HAP-1 (cell line): ENCODE measurements around the gene ABHD2.

Source experiments
- DNase-seq, 2 experiments: peaks; one replicate each; pipeline ENCODE4 v3.0.0-alpha.2; 2016 to 2020; ENCODE audit warnings: low spot score in 2 of 2
- H3K27me3 ChIP-seq: fragments of 250-450 bp; sonication (Bioruptor Pico); 2 replicates; pipeline ENCODE4 v1.5.1; 2020; ENCODE audit warnings: low read depth, mild to moderate bottlenecking, moderate library complexity
- H3K36me3 ChIP-seq: fragments of 250-450 bp; sonication (Bioruptor Pico); replicated peaks from 2 replicates; pipeline ENCODE4 v1.5.1; 2020; ENCODE audit warnings: mild to moderate bottlenecking
- H3K4me1 ChIP-seq: fragments of 250-450 bp; sonication (Bioruptor Pico); 2 replicates; pipeline ENCODE4 v1.5.1; 2020; ENCODE audit warnings: mild to moderate bottlenecking
- H3K4me3 ChIP-seq: fragments of 250-450 bp; sonication (Bioruptor Pico); 2 replicates; pipeline ENCODE4 v1.5.1; 2020; ENCODE audit warnings: mild to moderate bottlenecking, moderate library complexity
- H3K9me3 ChIP-seq: fragments of 250-450 bp; sonication (Bioruptor Pico); 2 replicates; pipeline ENCODE4 v1.5.1; 2020; ENCODE audit warnings: mild to moderate bottlenecking, moderate library complexity
- in situ Hi-C: fragments of 300-500 bp; cut with MboI; formaldehyde crosslinking; loops from 3 replicates; pipeline ENCODE4 v1.14.3; 2020; ENCODE audit warnings: low sequenced_read_pairs, inconsistent platforms, mixed read lengths

Gene ABHD2

GRCh38 chr15:89097313-89097712, 9.1 kb downstream of the ABHD2 start:
- in situ Hi-C loops: no loop called here
- H3K4me3 ChIP-seq: no peak overlapping the region
- no peaks in the 10 kb centered on the region for H3K9me3 ChIP-seq
- H3K4me1 ChIP-seq: peaks cover 6% of the 10 kb centered on the region
- no peaks in the 10 kb centered on the region; the same call in 1 of the 2 replicates for H3K36me3 ChIP-seq
- no peaks in the 10 kb centered on the region for H3K27me3 ChIP-seq
- no peak for DNase-seq

- Histone ChIP-seq H3K36me3 (no peaks in the 10 kb centered on the region; the same call in 1 of the 2 replicates), H3K4me1 (peaks cover 6% of the 10 kb centered on the region), H3K9me3 (no peaks in the 10 kb centered on the region), H3K4me3 (no peak overlapping the region), H3K27me3 (no peaks in the 10 kb centered on the region)
- no peak for DNase-seq
- in situ Hi-C loops: no loop called here
These were observed 10.0 kb downstream of the ABHD2 start for GRCh38 chr15:89098281-89098680.

GRCh38 chr15:89099968-89100367, 11.7 kb downstream of the ABHD2 start:
- Histone ChIP-seq H3K4me3 (no peak overlapping the region), H3K36me3 (no peaks in the 10 kb centered on the region; the same call in 1 of the 2 replicates), H3K4me1 (peaks cover 6% of the 10 kb centered on the region), H3K27me3 (no peaks in the 10 kb centered on the region), H3K9me3 (no peaks in the 10 kb centered on the region)
- in situ Hi-C loops: no loop called here
- DNase-seq: no peak

- H3K27me3 ChIP-seq: no peaks in the 10 kb centered on the region
- H3K36me3 ChIP-seq: no peaks in the 10 kb centered on the region; the same call in 1 of the 2 replicates
- H3K9me3 ChIP-seq: no peaks in the 10 kb centered on the region
- in situ Hi-C loops: no loop called here
- no peak for DNase-seq
- peaks cover 6% of the 10 kb centered on the region for H3K4me1 ChIP-seq
- H3K4me3 ChIP-seq: no peak overlapping the region
These were observed 13.3 kb downstream of the ABHD2 start for GRCh38 chr15:89101302-89102193.

GRCh38 chr15:89103481-89104171, 15.4 kb downstream of the ABHD2 start:
- Histone ChIP-seq H3K9me3 (no peaks in the 10 kb centered on the region), H3K27me3 (no peaks in the 10 kb centered on the region), H3K4me3 (no peak overlapping the region), H3K36me3 (0 out of 2 replicates have a peak, but pooled peaks cover 3% of the 10 kb centered on the region), H3K4me1 (no peaks in the 10 kb centered on the region)
- DNase-seq: no peak
- in situ Hi-C loops: no loop called here

- Histone ChIP-seq H3K4me3 (no peak overlapping the region), H3K36me3 (0 out of 2 replicates have a peak, but pooled peaks cover 3% of the 10 kb centered on the region), H3K4me1 (no peaks in the 10 kb centered on the region), H3K27me3 (no peaks in the 10 kb centered on the region), H3K9me3 (no peaks in the 10 kb centered on the region)
- in situ Hi-C loops: no loop called here
- DNase-seq: no peak
These were observed 15.9 kb downstream of the ABHD2 start for GRCh38 chr15:89104172-89104564.

GRCh38 chr15:89105147-89105546, 16.9 kb downstream of the ABHD2 start:
- no peak for DNase-seq
- in situ Hi-C loops: no loop called here
- H3K27me3 ChIP-seq: no peaks in the 10 kb centered on the region
- no peak overlapping the region for H3K4me3 ChIP-seq
- H3K4me1 ChIP-seq: no peaks in the 10 kb centered on the region
- no peaks in the 10 kb centered on the region for H3K9me3 ChIP-seq
- 0 out of 2 replicates have a peak, but pooled peaks cover 3% of the 10 kb centered on the region for H3K36me3 ChIP-seq

GRCh38 chr15:89106200-89106599, 17.9 kb downstream of the ABHD2 start:
- in situ Hi-C loops: no loop called here

GRCh38 chr15:89107984-89108383, 19.7 kb downstream of the ABHD2 start:
- Histone ChIP-seq H3K36me3 (0 out of 2 replicates have a peak, but pooled peaks cover 3% of the 10 kb centered on the region), H3K27me3 (no peaks in the 10 kb centered on the region), H3K4me1 (no peaks in the 10 kb centered on the region), H3K9me3 (no peaks in the 10 kb centered on the region), H3K4me3 (no peak overlapping the region)
- in situ Hi-C loops: no loop called here
- no peak for DNase-seq

More at GRCh38 chr15:89106200-89106599, 17.9 kb downstream of the ABHD2 start:
- Histone ChIP-seq H3K4me3 (no peak overlapping the region), H3K36me3 (0 out of 2 replicates have a peak, but pooled peaks cover 3% of the 10 kb centered on the region), H3K4me1 (no peaks in the 10 kb centered on the region), H3K27me3 (no peaks in the 10 kb centered on the region), H3K9me3 (no peaks in the 10 kb centered on the region)
- DNase-seq: no peak

GRCh38 chr15:89108835-89109234, 20.6 kb downstream of the ABHD2 start:
- no peaks in the 10 kb centered on the region for H3K4me1 ChIP-seq
- no peak for DNase-seq

GRCh38 chr15:89109238-89109637, 21.0 kb downstream of the ABHD2 start:
- H3K36me3 ChIP-seq: 0 out of 2 replicates have a peak, but pooled peaks cover 3% of the 10 kb centered on the region
- H3K4me1 ChIP-seq: no peaks in the 10 kb centered on the region
- no peaks in the 10 kb centered on the region for H3K9me3 ChIP-seq
- in situ Hi-C loops: no loop called here
- DNase-seq: no peak
- H3K27me3 ChIP-seq: no peaks in the 10 kb centered on the region
- no peak overlapping the region for H3K4me3 ChIP-seq

More at GRCh38 chr15:89108835-89109234, 20.6 kb downstream of the ABHD2 start:
- Histone ChIP-seq H3K9me3 (no peaks in the 10 kb centered on the region), H3K4me3 (no peak overlapping the region), H3K27me3 (no peaks in the 10 kb centered on the region), H3K36me3 (0 out of 2 replicates have a peak, but pooled peaks cover 3% of the 10 kb centered on the region)
- in situ Hi-C loops: no loop called here

GRCh38 chr15:89110060-89110459, 21.8 kb downstream of the ABHD2 start:
- no peaks in the 10 kb centered on the region for H3K4me1 ChIP-seq
- 0 out of 2 replicates have a peak, but pooled peaks cover 3% of the 10 kb centered on the region for H3K36me3 ChIP-seq
- H3K9me3 ChIP-seq: no peaks in the 10 kb centered on the region
- H3K27me3 ChIP-seq: no peaks in the 10 kb centered on the region
- in situ Hi-C loops: no loop called here
- DNase-seq: no peak
- no peak overlapping the region for H3K4me3 ChIP-seq

- no peaks in the 10 kb centered on the region for H3K9me3 ChIP-seq
- H3K27me3 ChIP-seq: no peaks in the 10 kb centered on the region
- no peaks in the 10 kb centered on the region for H3K4me1 ChIP-seq
- in situ Hi-C loops: no loop called here
- peaks cover 4% of the 10 kb centered on the region; the same call in 1 of the 2 replicates for H3K36me3 ChIP-seq
- DNase-seq: no peak
- no peak overlapping the region for H3K4me3 ChIP-seq
These were observed 23.1 kb downstream of the ABHD2 start for GRCh38 chr15:89111352-89111751.

- H3K9me3 ChIP-seq: no peaks in the 10 kb centered on the region
- no peaks in the 10 kb centered on the region for H3K27me3 ChIP-seq
- no peaks in the 10 kb centered on the region for H3K4me1 ChIP-seq
- no peak for DNase-seq
- peaks cover 8% of the 10 kb centered on the region for H3K36me3 ChIP-seq
- no peak overlapping the region for H3K4me3 ChIP-seq
- in situ Hi-C loops: no loop called here
These were observed 23.7 kb downstream of the ABHD2 start for GRCh38 chr15:89111961-89112340.
